Mucosa of stomach (tissue), 1 donor: Measurements from ENCODE around the gene FGF12.
A peak's percentile ranks its signal among the peaks of the same experiment; 100 is the strongest.

Experiments
- H3K27me3 ChIP-seq: one replicate; pipeline ENCODE4 v1.7.0; 2013; ENCODE audit warnings: mild to moderate bottlenecking, low read length; ENCODE audit not compliant: control insufficient read depth, insufficient read depth
- H3K36me3 ChIP-seq: one replicate; pipeline ENCODE4 v1.7.0; 2013; ENCODE audit warnings: low read length; ENCODE audit not compliant: control insufficient read depth, insufficient read depth
- H3K4me1 ChIP-seq: one replicate; pipeline ENCODE4 v1.7.0; 2013; ENCODE audit warnings: mild to moderate bottlenecking, low read length; ENCODE audit not compliant: control insufficient read depth, insufficient read depth
- H3K4me3 ChIP-seq: one replicate; pipeline ENCODE4 v1.7.0; 2013; ENCODE audit warnings: low read length
- H3K9ac ChIP-seq: one replicate; pipeline ENCODE4 v1.7.0; 2013; ENCODE audit warnings: mild to moderate bottlenecking, low read length, moderate library complexity
- H3K9me3 ChIP-seq: one replicate; pipeline ENCODE4 v1.7.0; 2013; ENCODE audit warnings: mild to moderate bottlenecking, low read length, moderate library complexity; ENCODE audit not compliant: control insufficient read depth
- donor health status: Pancreatic carcinoma.

Gene FGF12

DNA sequence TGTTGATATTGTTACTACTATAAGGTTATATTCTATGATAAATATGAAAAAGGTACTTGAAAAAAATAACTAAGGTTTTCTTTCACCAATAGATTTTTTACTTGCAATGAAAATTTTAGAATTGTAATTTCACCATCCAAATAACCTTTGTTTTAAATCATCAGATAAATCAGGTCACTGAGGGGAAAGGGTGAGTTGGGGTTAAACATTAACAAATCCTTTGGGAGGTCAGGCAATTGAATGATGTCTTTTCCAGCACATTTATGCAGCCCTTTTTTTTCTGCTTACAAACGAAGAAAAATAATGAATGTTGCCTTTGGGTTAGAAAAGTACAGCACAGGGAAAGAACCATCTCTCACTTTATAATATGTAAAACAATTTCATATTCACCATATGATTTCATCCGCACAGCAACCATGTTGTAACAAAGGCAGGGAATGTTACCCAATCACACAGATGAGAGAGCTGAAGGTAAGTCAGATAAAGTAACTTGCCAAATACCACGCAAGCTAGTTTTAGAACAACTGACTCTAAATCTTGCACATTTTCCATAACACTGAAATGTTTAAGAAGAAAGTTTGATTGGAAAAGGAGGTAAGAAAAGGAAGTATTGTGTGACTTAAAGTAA is 151.3 kb downstream of the FGF12 start:
- Histone ChIP-seq H3K36me3 (no peaks in the 10 kb centered on the region), H3K9me3 (no peaks in the 10 kb centered on the region), H3K27me3 (no peaks in the 10 kb centered on the region), H3K9ac (no peak overlapping the region), H3K4me3 (no peak overlapping the region), H3K4me1 (no peaks in the 10 kb centered on the region)

- Histone ChIP-seq H3K9ac (no peak overlapping the region), H3K9me3 (no peaks in the 10 kb centered on the region), H3K36me3 (no peaks in the 10 kb centered on the region), H3K4me1 (peaks cover 4% of the 10 kb centered on the region), H3K27me3 (no peaks in the 10 kb centered on the region), H3K4me3 (no peak overlapping the region)
These were observed 154.1 kb downstream of the FGF12 start for GRCh38 chr3:192573240-192573639.

- Histone ChIP-seq H3K36me3 (no peaks in the 10 kb centered on the region), H3K27me3 (no peaks in the 10 kb centered on the region), H3K9me3 (no peaks in the 10 kb centered on the region), H3K4me1 (peaks cover 4% of the 10 kb centered on the region), H3K4me3 (peak overlapping the region; percentile 60), H3K9ac (peak overlapping the region; percentile 48)
These were observed 156.2 kb downstream of the FGF12 start for GRCh38 chr3:192570821-192571791.

DNA sequence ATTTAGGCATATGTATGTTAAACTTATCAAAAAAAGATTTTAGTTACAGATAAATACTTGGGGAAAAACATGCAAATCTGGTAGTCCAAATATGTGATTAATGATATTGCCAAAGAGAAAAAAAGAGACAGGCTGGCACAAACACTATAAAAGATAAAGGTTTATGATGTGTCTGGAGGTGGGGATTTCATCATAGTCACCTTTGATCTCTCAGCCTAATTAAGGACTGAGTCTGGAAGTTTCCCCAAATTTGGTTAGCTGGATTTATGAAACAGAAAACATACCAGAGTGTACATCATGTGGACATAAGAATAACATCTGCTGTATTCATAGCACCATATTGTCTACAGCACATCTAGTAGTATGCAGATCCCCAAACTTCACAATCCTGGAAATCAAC is 157.0 kb downstream of the FGF12 start:
- Histone ChIP-seq H3K9ac (no peak overlapping the region), H3K36me3 (no peaks in the 10 kb centered on the region)

DNA sequence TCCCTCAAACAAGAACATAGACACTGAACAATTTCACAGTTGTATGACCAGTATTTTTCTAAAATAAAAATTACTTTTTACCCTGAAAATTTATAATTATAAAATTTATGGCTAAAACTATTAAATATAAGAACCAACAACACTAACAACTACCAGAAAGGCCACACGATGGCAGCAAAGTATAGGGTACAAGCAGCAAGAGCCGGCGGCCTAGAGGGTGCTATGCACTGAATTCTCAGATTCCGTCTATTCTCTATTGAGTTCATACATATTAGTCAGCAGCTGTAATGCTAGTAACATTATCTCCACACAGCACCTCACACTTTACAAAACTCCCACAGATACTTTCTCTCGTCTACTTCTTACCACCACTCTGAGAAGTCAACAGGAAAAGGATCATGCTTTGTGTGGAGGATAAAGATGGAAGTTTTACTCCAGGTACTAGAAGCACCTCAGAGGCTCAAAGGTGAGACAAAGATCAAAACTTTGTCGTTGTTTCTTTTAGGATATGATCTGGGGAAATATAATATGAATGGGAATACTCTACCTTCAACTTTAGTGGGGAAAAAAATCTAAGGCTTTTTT is 160.5 kb downstream of the FGF12 start:
- Histone ChIP-seq H3K27me3 (no peaks in the 10 kb centered on the region), H3K36me3 (no peaks in the 10 kb centered on the region), H3K9me3 (no peaks in the 10 kb centered on the region), H3K4me3 (no peak overlapping the region), H3K9ac (no peak overlapping the region), H3K4me1 (peaks cover 4% of the 10 kb centered on the region)

More for the DNA sequence above, 157.0 kb downstream of the FGF12 start:
- H3K9me3 ChIP-seq: no peaks in the 10 kb centered on the region
- H3K4me1 ChIP-seq: peaks cover 4% of the 10 kb centered on the region
- no peak overlapping the region for H3K4me3 ChIP-seq
- H3K27me3 ChIP-seq: no peaks in the 10 kb centered on the region

GRCh38 chr3:192564611-192565010 is 162.7 kb downstream of the FGF12 start:
- no peak overlapping the region for H3K4me3 ChIP-seq
- H3K4me1 ChIP-seq: no peaks in the 10 kb centered on the region
- H3K9me3 ChIP-seq: no peaks in the 10 kb centered on the region
- no peaks in the 10 kb centered on the region for H3K27me3 ChIP-seq
- no peaks in the 10 kb centered on the region for H3K36me3 ChIP-seq
- no peak overlapping the region for H3K9ac ChIP-seq

DNA sequence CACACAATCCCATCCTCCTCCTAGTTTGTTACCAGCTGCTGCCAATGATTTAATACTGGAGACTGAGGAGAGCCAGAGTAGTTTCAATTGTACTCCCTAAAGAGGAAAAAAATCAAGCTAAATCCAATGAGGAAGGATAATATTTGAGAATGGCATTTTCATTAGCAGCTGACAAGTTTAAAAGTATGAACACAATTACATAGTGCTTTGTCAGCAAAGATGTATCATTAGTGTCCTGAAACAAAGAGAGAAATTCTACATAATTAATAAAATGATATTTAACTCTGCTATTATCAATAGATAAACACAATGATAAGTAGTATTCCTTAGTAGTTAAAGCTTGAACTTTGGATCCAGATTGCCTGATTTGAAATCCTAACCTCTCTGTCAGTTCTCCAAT is 163.9 kb downstream of the FGF12 start:
- H3K4me3 ChIP-seq: no peak overlapping the region
- no peaks in the 10 kb centered on the region for H3K4me1 ChIP-seq

GRCh38 chr3:192553707-192554106 is 173.6 kb downstream of the FGF12 start:
- H3K4me3 ChIP-seq: no peak overlapping the region
- H3K9ac ChIP-seq: no peak overlapping the region
- no peaks in the 10 kb centered on the region for H3K9me3 ChIP-seq
- H3K4me1 ChIP-seq: no peaks in the 10 kb centered on the region
- H3K27me3 ChIP-seq: no peaks in the 10 kb centered on the region
- H3K36me3 ChIP-seq: no peaks in the 10 kb centered on the region

More for the DNA sequence above, 163.9 kb downstream of the FGF12 start:
- Histone ChIP-seq H3K9ac (no peak overlapping the region), H3K36me3 (no peaks in the 10 kb centered on the region), H3K9me3 (no peaks in the 10 kb centered on the region), H3K27me3 (no peaks in the 10 kb centered on the region)

DNA sequence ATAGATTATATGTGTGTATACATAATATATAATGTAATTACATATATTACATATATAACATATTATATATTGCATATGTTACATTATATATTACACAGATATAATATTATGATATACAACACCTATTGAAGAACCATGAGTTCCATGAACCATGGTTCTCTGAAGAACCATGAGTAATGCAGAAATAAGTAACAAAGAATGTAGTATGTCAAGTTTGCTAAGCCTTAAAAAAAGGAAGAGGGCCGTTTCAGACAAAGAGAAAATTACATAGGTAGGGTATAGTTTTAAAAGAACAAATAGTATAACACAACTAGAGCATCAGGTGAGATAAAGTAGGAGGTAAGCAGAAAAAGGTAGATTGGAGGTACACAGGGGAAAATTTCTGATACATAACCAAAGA is 177.0 kb downstream of the FGF12 start:
- H3K36me3 ChIP-seq: no peaks in the 10 kb centered on the region
- no peak overlapping the region for H3K4me3 ChIP-seq
- H3K9ac ChIP-seq: no peak overlapping the region
- H3K4me1 ChIP-seq: no peaks in the 10 kb centered on the region
- H3K27me3 ChIP-seq: no peaks in the 10 kb centered on the region
- no peaks in the 10 kb centered on the region for H3K9me3 ChIP-seq

DNA sequence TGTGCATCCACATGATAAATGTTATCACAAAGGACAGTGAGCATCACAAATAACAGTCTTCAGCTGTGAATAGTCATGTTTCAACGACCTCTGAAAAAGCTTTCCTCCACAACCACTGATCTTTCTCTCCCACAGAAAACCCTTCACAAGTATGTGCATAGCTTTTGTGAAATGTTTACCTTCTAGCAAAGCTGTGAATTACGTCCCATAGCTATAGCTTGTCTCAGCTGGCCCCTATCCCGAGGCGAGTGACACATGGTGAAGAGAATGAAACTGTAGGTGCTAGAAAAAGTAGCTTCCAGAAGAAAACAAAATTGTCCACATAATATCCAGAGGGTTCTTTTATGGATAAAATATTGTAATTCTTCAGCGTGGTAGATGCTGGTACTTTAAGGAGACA is 182.0 kb downstream of the FGF12 start:
- H3K36me3 ChIP-seq: no peaks in the 10 kb centered on the region
- no peak overlapping the region for H3K9ac ChIP-seq
- H3K4me3 ChIP-seq: no peak overlapping the region
- no peaks in the 10 kb centered on the region for H3K4me1 ChIP-seq
- H3K9me3 ChIP-seq: no peaks in the 10 kb centered on the region
- H3K27me3 ChIP-seq: no peaks in the 10 kb centered on the region

- Histone ChIP-seq H3K9me3 (no peaks in the 10 kb centered on the region), H3K27me3 (no peaks in the 10 kb centered on the region), H3K9ac (no peak overlapping the region), H3K4me3 (no peak overlapping the region), H3K4me1 (no peaks in the 10 kb centered on the region), H3K36me3 (no peaks in the 10 kb centered on the region)
These were observed 184.2 kb downstream of the FGF12 start for GRCh38 chr3:192543163-192543562.

DNA sequence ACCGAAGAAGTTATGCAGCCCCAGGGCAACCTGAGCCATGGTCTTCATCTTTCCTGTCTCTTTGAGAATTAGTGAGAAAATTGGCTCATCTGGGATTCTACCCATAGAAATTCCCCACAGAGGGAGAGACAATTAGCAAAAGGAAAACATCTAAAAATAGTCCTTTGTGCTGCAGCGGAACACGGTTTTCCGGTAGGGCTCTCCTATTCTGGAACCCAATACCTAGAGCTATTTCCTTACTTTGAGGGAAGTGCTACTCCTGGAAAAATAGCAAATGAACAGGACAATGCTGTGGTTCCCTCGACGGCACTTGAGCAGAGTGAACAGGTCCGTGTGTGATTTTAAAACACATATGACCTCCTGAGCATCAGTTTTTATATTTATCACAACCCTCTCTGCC is 210.5 kb downstream of the FGF12 start:
- peaks cover 13% of the 10 kb centered on the region for H3K4me1 ChIP-seq
- H3K36me3 ChIP-seq: no peaks in the 10 kb centered on the region
- H3K4me3 ChIP-seq: no peak overlapping the region
- no peaks in the 10 kb centered on the region for H3K9me3 ChIP-seq
- no peak overlapping the region for H3K9ac ChIP-seq
- peaks cover 28% of the 10 kb centered on the region for H3K27me3 ChIP-seq
